Stimulated activated CD8-positive, alpha-beta memory T cell treated with anti-CD3 and anti-CD28 coated beads, Interleukin-2, amount 100 ng/mL, for 48 hours (primary cell): ENCODE data around the gene DZIP1L.
A peak's percentile ranks its signal among the peaks of the same experiment; 100 is the strongest.
"Not testable (repeated sequence)": the region's sequence is repeated elsewhere in the genome, so short reads cannot be mapped to it uniquely, and the experiment has no call there.

Experiments used
- DNase-seq, 2 donors: peaks; one replicate each; pipeline ENCODE4 v3.0.0-alpha.2; 2020; ENCODE audit warnings: low read depth in 2 of 2

Gene DZIP1L, protein sequence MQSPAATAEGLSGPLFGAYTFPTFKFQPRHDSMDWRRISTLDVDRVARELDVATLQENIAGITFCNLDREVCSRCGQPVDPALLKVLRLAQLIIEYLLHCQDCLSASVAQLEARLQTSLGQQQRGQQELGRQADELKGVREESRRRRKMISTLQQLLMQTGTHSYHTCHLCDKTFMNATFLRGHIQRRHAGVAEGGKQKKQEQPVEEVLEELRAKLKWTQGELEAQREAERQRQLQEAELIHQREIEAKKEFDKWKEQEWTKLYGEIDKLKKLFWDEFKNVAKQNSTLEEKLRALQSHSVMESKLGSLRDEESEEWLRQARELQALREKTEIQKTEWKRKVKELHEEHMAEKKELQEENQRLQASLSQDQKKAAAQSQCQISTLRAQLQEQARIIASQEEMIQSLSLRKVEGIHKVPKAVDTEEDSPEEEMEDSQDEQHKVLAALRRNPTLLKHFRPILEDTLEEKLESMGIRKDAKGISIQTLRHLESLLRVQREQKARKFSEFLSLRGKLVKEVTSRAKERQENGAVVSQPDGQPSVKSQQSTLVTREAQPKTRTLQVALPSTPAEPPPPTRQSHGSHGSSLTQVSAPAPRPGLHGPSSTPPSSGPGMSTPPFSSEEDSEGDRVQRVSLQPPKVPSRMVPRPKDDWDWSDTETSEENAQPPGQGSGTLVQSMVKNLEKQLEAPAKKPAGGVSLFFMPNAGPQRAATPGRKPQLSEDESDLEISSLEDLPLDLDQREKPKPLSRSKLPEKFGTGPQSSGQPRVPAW

DNA sequence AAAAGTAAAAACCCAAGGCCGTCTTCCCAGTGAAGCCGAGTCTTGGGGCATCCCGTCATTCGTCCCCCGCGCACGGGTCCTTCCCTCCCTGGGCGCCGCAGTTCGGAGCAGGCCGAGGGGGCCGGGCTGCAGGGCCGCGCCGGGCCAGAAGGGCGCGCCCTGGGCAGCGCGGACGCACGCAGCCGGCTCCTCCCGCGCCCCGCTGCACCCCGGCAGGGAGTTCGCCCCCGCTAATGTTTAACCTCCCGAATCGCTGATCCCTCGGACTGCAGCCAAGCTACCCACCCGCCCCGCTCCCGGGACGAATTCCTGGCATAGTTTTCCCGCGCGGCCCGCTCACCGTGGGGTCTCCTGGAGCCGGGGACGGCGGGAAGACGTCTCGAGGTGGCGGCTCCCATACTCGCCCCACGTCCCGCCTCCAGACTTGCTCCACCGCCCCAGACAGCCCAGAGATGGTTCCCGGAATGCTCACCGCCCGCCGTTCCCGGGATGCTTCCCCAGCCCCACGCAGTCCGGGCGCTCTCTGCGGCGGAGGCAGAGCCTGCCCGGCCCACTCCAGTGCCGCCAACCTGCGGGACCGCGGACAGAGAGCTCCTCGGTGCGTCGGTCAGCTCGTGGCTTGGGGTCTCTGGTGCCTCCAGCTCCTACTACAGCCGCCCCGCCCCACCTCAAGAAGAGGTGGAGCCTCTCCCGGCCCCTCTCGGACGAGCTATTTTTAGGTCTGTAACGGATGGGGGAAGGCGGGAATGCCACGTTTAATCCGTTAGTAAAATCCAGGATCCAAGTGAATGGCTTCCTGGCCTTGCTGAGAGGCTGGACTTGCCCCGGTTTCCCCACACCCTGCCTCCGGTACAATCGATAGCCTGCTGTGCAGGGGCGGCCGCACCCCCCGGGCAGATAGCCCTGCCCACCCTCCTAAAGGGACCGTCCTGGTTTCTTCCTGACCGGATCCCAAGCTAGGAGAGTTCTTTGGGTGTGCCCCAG, at the start of gene DZIP1L:
Gene DZIP1L (minus strand): TSS at position 621 of the 984 bp plus-strand sequence. CDS start 11,637 bp downstream, outside the sequence.
- DNase-seq: peak; percentile 13 to 26

- DNase-seq: no peak
These were observed 49.7 kb upstream of the DZIP1L start for GRCh38 chr3:138165061-138165460.

- DNase-seq: no peak
These were observed 42.3 kb upstream of the DZIP1L start for GRCh38 chr3:138157743-138158142.

DNA sequence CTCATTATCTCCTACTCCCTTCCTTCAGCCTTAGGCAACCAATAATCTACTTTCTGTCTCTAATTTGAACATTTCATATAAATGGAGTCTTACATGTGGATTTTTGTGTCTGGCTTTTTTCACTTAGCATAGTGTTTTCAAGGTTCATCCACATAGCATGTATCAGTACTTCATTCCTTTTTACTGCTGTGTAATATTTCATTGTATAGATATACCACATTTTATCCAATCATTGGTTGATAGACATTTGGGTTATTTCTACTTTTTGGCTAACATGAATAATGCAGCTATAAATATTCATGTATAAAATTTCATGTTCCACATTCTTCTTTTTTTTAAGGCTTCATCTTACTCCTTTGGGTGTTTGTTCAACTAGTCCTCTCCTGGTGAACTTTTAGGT, 39.1 kb upstream of the DZIP1L start:
- no peak for DNase-seq

GRCh38 chr3:138148503-138148902, 33.1 kb upstream of the DZIP1L start:
- DNase-seq: no peak

GRCh38 chr3:138142181-138142580, 26.8 kb upstream of the DZIP1L start:
- not testable (repeated sequence) for DNase-seq

GRCh38 chr3:138140940-138141339, 25.5 kb upstream of the DZIP1L start:
- no peak for DNase-seq

DNA sequence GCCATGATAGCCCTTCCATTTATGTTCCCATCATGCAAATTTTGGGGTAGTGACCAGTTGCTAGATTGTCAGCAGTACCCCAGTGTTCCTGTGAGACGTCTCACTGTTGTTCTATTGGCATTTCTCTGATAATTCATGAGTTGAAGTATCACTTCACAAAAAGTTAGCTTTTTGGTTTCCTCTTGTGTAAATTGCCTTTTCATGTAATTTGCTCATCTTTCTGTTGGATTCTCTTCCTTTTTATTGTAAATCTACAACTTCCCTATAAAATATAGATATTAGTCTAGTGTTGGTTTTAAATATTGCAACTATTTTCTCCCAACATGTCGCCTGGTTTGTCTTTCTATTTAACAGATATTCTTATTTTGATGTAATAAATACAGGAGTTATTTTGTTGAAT, 24.3 kb upstream of the DZIP1L start:
- no peak for DNase-seq

DNA sequence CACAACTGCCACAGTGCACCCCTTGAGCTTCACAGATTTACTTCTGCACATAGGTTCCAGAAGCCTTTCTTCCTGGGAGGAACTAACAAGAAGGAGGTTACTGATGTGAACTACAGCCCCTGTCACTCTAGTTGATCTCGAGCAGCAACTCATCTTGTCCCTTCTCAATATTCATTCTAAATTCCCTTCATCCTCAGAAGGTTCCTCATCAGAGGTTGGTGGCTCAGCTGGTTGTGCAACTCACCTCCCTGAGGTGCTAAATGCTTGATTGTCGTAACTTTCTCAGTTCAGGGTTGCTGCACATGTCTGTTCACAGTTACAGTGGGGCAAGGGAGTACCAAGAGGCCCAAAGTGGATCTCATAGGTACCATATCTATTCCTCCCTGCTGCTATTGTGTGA, 22.5 kb upstream of the DZIP1L start:
- DNase-seq: no peak

DNA sequence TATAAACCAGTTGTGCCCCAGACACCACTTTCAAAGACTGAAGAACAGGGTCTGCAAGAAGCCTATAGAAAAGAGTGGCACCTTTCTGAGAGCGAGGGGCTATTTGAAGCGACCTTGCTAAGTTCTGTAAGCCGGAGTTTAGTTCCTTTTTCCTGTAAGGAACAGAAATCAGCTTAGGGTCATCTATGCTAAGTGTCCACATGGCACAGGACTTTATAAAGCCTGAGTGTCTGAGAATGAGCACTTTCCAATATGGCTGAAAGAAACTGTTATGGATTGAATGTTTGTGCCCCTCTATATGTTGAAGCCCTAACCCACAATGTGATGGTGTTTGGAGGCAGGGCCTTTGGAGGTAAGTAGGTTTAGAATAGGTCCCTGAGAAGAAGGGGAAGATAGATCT, 20.8 kb upstream of the DZIP1L start:
- no peak for DNase-seq

DNA sequence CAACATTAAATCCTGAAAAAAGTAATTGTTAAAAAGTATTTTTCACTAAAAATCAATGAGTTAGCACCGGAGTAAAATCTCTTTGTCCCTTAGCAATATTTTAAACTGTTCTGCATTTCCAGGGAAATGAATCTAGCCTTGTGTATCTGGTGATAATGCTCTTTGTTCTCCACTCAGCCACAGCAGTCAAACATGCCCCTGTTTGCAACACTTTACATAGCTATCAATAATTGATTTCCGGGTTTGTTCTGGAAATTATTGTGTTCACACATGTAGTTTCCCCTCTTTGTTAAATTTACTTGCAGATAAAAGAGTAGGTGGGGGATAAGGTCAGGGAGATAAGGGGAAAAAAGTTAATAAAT, 20.4 kb upstream of the DZIP1L start:
- DNase-seq: no peak

GRCh38 chr3:138135146-138135832, 19.9 kb upstream of the DZIP1L start:
- DNase-seq: no peak

DNA sequence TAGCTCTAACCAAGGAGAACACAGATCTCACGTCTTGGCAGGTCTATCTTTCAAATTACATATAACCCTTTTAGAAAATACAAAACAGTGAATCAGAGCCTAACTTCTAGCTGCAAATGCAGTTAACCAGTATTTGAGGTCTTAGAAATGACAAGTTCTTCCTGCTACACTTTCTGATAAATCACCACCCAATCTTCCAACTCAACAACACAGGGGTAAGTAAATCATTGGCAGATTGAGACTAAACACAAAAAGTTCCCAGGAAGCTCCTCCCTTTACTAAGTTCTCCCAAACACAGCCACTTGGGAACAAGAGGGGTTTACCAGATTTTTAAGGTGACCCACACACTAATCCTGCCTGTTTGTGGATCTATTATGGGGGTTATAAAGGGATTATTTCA, 16.8 kb upstream of the DZIP1L start, which contains the start of gene A4GNT:
Gene A4GNT (minus strand): TSS at position 152 of the 400 bp plus-strand sequence. CDS start 1,134 bp downstream, outside the sequence.
- DNase-seq: no peak

DNA sequence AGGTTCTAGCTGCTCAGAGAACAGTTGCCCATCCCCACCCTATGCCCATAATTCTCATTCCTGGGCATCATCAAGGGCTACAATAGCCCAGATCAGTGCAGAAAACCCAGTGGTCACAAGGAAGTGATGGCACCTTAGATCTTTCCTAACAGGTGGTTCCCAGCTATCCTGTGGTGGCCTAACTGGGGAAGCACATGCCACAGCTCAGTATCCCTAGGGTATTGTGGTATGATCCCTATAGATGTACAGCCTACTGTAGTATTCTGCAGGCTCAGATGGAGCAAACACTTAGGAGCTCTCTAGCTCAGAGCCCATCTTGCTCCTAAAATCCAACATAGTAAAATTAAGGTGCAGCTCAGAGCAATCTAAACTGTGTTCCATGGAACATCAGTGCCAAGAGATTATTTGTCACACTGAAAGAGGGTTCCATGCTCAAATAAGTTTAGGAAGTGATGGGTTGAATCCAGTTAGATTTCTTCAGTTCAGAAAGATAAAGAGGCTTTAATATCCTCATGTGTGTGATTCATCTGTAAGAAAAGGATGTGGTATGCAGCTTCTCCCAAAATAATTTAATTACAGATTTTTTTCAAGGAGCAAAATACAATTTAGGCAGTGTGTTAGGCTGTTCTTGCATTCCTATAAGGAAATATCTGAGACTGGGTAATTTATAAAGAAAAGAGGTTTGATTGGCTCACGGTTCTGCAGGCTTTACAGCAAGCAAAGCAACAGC, 12.4 kb upstream of the DZIP1L start:
- no peak for DNase-seq

DNA sequence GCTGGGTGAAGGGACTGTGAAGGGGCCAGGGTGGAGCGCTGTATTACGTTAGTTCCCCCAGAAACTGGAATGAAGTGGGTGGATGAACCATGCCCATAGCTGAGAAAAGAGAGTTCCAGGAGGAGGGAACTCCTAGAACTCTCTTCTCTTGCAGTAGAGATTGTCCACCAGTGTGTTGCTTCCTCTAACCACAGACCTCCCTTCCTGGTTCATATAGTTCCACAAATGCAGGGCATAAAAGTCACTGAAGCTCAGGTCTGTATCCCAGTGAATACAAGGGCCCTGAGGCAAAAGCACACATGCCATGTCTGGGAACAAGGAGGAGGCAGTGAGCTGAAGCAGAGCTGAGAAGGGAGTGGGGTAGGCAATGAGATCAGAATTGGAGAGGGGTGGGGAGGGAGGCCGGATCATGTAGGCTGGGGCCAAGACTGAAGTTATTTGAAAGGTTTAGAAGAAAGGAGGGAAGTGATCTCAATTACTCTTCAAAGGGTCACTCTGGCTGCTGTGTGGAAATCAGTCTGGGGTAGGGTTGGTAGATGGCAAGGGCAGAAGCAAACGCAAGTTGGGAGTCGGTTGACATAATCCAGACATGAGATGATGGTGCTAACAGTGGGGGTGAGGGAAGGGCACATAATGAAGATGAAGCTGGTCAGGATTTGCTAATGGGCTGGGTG, 10.3 kb upstream of the DZIP1L start:
- no peak for DNase-seq

DNA sequence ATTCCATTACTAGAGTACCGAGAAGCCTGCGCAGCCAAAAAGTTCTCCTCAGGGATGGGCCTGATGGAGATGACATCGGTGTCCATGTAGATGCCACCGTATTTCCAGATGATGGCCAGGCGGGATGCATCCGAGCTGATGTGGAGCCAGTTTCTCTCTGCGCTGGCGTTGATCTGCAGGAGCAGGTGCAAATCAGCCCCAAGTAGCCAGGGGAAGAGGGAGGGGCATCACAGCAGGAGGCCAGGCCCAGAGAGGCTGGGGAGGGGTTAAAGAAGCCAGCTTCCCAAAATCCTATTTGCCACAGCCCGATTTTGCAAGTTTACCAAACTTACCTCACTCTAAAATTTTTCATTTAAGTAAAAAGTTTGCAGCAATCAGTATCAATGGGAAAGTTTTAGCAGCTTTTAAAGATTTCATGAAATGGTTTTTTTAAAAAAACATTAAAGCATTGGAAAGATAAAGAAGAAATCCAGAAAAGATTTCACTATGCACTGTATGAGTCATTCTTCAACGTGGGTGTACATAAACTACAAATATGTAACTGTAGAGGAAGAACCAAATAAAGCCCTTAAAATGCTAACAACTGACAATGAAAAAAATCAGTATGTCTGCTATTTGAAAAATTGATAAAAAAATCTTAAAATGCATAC, 9.4 kb upstream of the DZIP1L start:
- DNase-seq: no peak

GRCh38 chr3:138124188-138124587, 8.8 kb upstream of the DZIP1L start:
- no peak for DNase-seq

DNA sequence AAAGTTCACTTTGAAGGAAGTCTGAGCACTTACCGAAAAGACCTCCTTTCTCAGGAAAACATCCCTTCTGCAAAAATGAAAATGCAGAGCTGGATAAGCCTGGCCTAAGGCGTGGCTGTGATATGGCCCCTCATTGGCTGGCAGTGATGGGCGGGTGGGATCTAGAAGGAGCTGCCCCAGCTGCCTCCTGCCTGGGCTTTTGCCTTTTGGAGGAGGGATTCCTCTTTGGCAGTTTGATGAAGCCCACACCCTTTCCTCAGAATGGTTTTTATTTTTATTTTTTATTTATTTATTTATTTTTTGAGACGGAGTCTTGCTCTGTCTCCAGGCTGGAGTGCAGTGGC, 4.0 kb upstream of the DZIP1L start:
- DNase-seq: no peak

DNA sequence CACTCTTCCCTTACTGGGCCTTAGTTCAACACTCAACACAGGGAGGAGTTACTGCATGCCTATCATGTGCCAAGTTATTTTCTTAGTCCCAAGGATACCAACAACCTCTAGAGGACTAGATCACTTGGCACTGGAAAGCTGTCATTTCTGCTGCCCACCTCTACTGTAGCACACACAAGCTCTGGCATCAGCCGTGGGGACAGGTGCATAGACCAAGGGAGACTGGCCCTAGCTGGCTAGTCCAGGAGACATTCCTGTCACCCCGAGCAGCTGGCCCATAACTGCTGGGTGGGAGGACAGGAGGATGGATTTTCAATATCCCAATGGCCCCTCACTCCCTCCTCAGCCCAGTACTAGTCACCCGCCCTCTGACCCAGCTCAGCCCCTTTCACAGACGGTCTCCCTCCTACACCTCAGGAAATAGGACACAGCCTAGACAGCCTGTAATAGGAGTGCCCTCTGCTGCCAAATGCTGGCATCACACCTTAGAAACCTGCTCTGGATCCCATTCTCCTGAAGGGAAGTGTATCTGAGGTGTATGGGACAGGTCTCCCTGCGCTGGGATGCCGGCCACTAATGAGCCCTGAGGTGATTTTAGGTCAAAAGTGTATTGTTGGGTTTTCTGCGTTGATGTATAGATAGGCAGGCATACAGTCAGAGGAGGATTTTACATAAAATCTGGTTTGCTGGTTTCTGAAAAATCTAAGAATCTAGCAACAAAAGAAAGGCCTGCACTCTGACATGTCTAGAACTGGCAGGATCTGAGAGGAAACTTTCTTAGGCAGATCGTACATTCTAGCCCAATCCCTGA, 3.4 kb upstream of the DZIP1L start:
- peak; percentile 26 to 54 for DNase-seq
